SK-N-SH (cell line): ENCODE results near the gene TOM1L2. TPM values are rescaled to one million over a fixed set of nuclear protein-coding genes. Genes with fewer than 3 reads are reported as not detected.

ENCODE experiments used
- CTCF ChIA-PET: fragments of 300-600, 350-600 bp; formaldehyde crosslinking; extraction: SDS; loops from one replicate; lab custom pipeline; 2021; lab: Yijun Ruan, JAX
- POLR2A ChIA-PET: fragments of 350-600 bp; sonication (Branson Sonifier 250); formaldehyde crosslinking; extraction: SDS; loops from one replicate; lab custom pipeline; 2020; ENCODE audit warnings: antibody characterized with exemption, inconsistent platforms; lab: Yijun Ruan, JAX
- DNase-seq: peaks from one replicate; pipeline ENCODE4 v3.0.0; 2012
- H2AFZ ChIP-seq: fragments of 200-600 bp; sonication (generic); 2 replicates; pipeline ENCODE4 v1.8.1; 2016; ENCODE audit warnings: antibody characterized with exemption, mild to moderate bottlenecking, low read depth
- H3F3A ChIP-seq: fragments of 200-600 bp; sonication (generic); replicated peaks from 2 replicates; pipeline ENCODE3; 2016; ENCODE audit warnings: antibody characterized with exemption, mild to moderate bottlenecking; ENCODE audit not compliant: insufficient read depth
- H3K27ac ChIP-seq, 2 experiments: fragments of 200-500 bp in 1 of 2; fragments of 200-600 bp in 1 of 2; sonication (Bioruptor generic) in 1 of 2; sonication (generic), shearing (Covaris generic) in 1 of 2; 2 replicates each; pipeline versions ENCODE4 v1.5.1 to v1.6.1; 2014 to 2016; ENCODE audit warnings: low read depth in 2 of 2, inconsistent platforms in 1 of 2, low read length in 1 of 2, mild to moderate bottlenecking in 1 of 2, mixed read lengths in 1 of 2
- H3K27me3 ChIP-seq: fragments of 200-600 bp; sonication (generic), shearing (Covaris generic); 2 replicates; pipeline ENCODE4 v1.6.1; 2016; ENCODE audit warnings: mixed run types; ENCODE audit not compliant: insufficient read depth
- H3K36me3 ChIP-seq, 2 experiments: fragments of 200-500 bp in 1 of 2; fragments of 200-600 bp in 1 of 2; sonication (Bioruptor generic) in 1 of 2; sonication (generic) in 1 of 2; replicated peaks in 1 of 2; 2 replicates each; pipeline versions ENCODE3 to v1.5.1; 2014 to 2016; ENCODE audit warnings: low read length in 1 of 2, mild to moderate bottlenecking in 1 of 2; ENCODE audit not compliant: insufficient read depth in 2 of 2, control insufficient read depth in 1 of 2
- H3K4me1 ChIP-seq, 2 experiments: fragments of 200-500 bp in 1 of 2; fragments of 200-600 bp in 1 of 2; sonication (Bioruptor generic) in 1 of 2; sonication (generic), shearing (Covaris generic) in 1 of 2; 2 replicates each; pipeline versions ENCODE4 v1.5.1 to v1.6.1; 2014 to 2016; ENCODE audit warnings: low read depth in 1 of 2, low read length in 1 of 2, mixed run types in 1 of 2; ENCODE audit not compliant: insufficient read depth in 2 of 2, control insufficient read depth in 1 of 2
- H3K4me2 ChIP-seq: fragments of 200-600 bp; sonication (generic), shearing (Covaris generic); 2 replicates; pipeline ENCODE4 v1.6.1; 2017; ENCODE audit warnings: mixed run types
- H3K4me3 ChIP-seq, 2 experiments: fragments of 200-500 bp in 1 of 2; fragments of 200-600 bp in 1 of 2; sonication (Bioruptor generic) in 1 of 2; sonication (generic), shearing (Covaris generic) in 1 of 2; 2 replicates each; pipeline versions ENCODE4 v1.5.1 to v1.8.1; 2014 to 2016; ENCODE audit warnings: low read depth in 2 of 2, inconsistent platforms in 1 of 2, low read length in 1 of 2, mild to moderate bottlenecking in 1 of 2, mixed read lengths in 1 of 2, moderate library complexity in 1 of 2
- H3K79me2 ChIP-seq: fragments of 200-600 bp; sonication (generic); 2 replicates; pipeline ENCODE4 v1.8.1; 2017; ENCODE audit warnings: mild to moderate bottlenecking; ENCODE audit not compliant: insufficient read depth
- H3K9ac ChIP-seq: fragments of 200-600 bp; sonication (generic); 2 replicates; pipeline ENCODE4 v1.6.1; 2017; ENCODE audit warnings: mixed run types
- H3K9me2 ChIP-seq: fragments of 200-600 bp; sonication (generic); 2 replicates; pipeline ENCODE4 v1.6.1; 2017; ENCODE audit warnings: mixed run types
- H3K9me3 ChIP-seq: fragments of 200-600 bp; sonication (generic); 2 replicates; pipeline ENCODE4 v1.6.1; 2017; ENCODE audit warnings: mixed run types, mild to moderate bottlenecking, moderate library complexity
- H4K20me1 ChIP-seq: fragments of 200-600 bp; sonication (generic); 2 replicates; pipeline ENCODE4 v1.6.1; 2017; ENCODE audit warnings: mild to moderate bottlenecking, mixed run types; ENCODE audit not compliant: insufficient read depth
- CTCF ChIP-seq: fragments of 200-600 bp; sonication (generic); IDR thresholded peaks from 2 replicates; pipeline ENCODE4 v1.6.1; 2017; ENCODE audit warnings: antibody characterized with exemption, mild to moderate bottlenecking, moderate library complexity
- ELF1 ChIP-seq: IDR thresholded peaks from 2 replicates; pipeline ENCODE4 v1.4.0; 2012
- FOSL2 ChIP-seq: IDR thresholded peaks from 2 replicates; pipeline ENCODE4 v1.4.0; 2012; ENCODE audit warnings: low read depth, mild to moderate bottlenecking, moderate library complexity, borderline replicate concordance
- FOXJ3 ChIP-seq: sonication (generic); formaldehyde crosslinking; IDR thresholded peaks from 2 replicates; pipeline ENCODE4 v1.5.1; 2020; ENCODE audit warnings: mild to moderate bottlenecking, missing genetic modification reagents
- FOXM1 ChIP-seq: IDR thresholded peaks from 2 replicates; pipeline ENCODE4 v1.4.0; 2012; ENCODE audit warnings: low read depth, mild to moderate bottlenecking
- IRF3 ChIP-seq: fragments of 150-350 bp; IDR thresholded peaks from 2 replicates; pipeline ENCODE4 v1.6.1; 2016; ENCODE audit warnings: mild to moderate bottlenecking, low read depth, low read length
- JUND ChIP-seq: IDR thresholded peaks from 2 replicates; pipeline ENCODE4 v1.4.0; 2012
- MXI1 ChIP-seq: IDR thresholded peaks from 2 replicates; pipeline ENCODE4 v1.6.1; 2012; ENCODE audit warnings: mild to moderate bottlenecking, low read depth, low read length, improper control_type of control experiment
- NFIC ChIP-seq: IDR thresholded peaks from 2 replicates; pipeline ENCODE4 v1.4.0; 2012; ENCODE audit warnings: borderline replicate concordance
- POLR2AphosphoS5 ChIP-seq: IDR thresholded peaks from 2 replicates; pipeline ENCODE4 v1.6.1; 2012; ENCODE audit warnings: low read depth, low read length
- RAD21 ChIP-seq: IDR thresholded peaks from 2 replicates; pipeline ENCODE4 v1.6.1; 2012; ENCODE audit warnings: mild to moderate bottlenecking, low read length
- RCOR1 ChIP-seq: fragments of 150-350 bp; IDR thresholded peaks from 2 replicates; pipeline ENCODE4 v1.6.1; 2017; ENCODE audit warnings: antibody characterized with exemption, low read length
- RXRA ChIP-seq: IDR thresholded peaks from 2 replicates; pipeline ENCODE4 v1.4.0; 2012; ENCODE audit warnings: low read depth, mild to moderate bottlenecking, borderline replicate concordance
- SIN3A ChIP-seq: IDR thresholded peaks from 2 replicates; pipeline ENCODE4 v1.6.1; 2012; ENCODE audit warnings: low read depth, mild to moderate bottlenecking, low read length, moderate library complexity, borderline replicate concordance
- TAF1 ChIP-seq: IDR thresholded peaks from 2 replicates; pipeline ENCODE4 v1.6.1; 2012; ENCODE audit warnings: low read depth, mild to moderate bottlenecking, low read length, moderate library complexity, borderline replicate concordance
- TEAD4 ChIP-seq: IDR thresholded peaks from 2 replicates; pipeline ENCODE4 v1.4.0; 2012; ENCODE audit warnings: mild to moderate bottlenecking, borderline replicate concordance; ENCODE audit not compliant: insufficient read depth
- YY1 ChIP-seq: IDR thresholded peaks from 2 replicates; pipeline ENCODE4 v1.4.0; 2012; ENCODE audit warnings: low read depth, mild to moderate bottlenecking
- WGBS: methylation state at CpG from one replicate; pipeline ENCODE4 v1.1.6; 2017; ENCODE audit warnings: low lambda C conversion rate; 5-methylcytosine and 5-hydroxymethylcytosine counted together
- polyA plus RNA-seq, 3 experiments: library from polyadenylated mRNA; depleted of rRNA; stranded (reverse); fragments of >200 nt; gene quantifications; 2 replicates each; pipeline ENCODE4 v1.2.3, GENCODE V29; 2012
- TF ChIP-seq, protein P1 (sequence below): IDR thresholded peaks from 2 replicates; pipeline ENCODE4 v1.4.0; 2012; ENCODE audit warnings: low read depth
- TF ChIP-seq, protein P2 (sequence below): IDR thresholded peaks from 2 replicates; pipeline ENCODE4 v1.6.1; 2012; ENCODE audit warnings: mild to moderate bottlenecking, low read depth, low read length, moderate library complexity

Gene TOM1L2
- polyA plus RNA-seq, 1 of the 3 experiments (the other 2 are of a cell fraction) = 85.4 TPM

GRCh38 chr17:17993366-17993765 is 21.2 kb upstream of the TOM1L2 start:
- Histone ChIP-seq H3K4me3 (no peak overlapping the region), H3K36me3 (no peaks in the 10 kb centered on the region), H3K27ac (no peak overlapping the region), H3K27me3 (no peaks in the 10 kb centered on the region), H2AFZ (no peak overlapping the region), H3K79me2 (no peaks in the 10 kb centered on the region), H3K4me2 (no peak overlapping the region), H3K4me1 (peaks cover 4 to 18% of the 10 kb centered on the region in 2 experiments; a peak in 2 of 4 replicates), H3K9me3 (no peaks in the 10 kb centered on the region), H3K9me2 (no peaks in the 10 kb centered on the region), H3F3A (peaks cover 13% of the 10 kb centered on the region), H3K9ac (no peak overlapping the region), H4K20me1 (no peaks in the 10 kb centered on the region)
- TF ChIP-seq JUND = no peak
- no peak for TF ChIP-seq TEAD4
- TF ChIP-seq TAF1 = no peak
- TF ChIP-seq SIN3A = no peak
- TF ChIP-seq FOSL2 = no peak
- TF ChIP-seq NFIC = no peak; the same call in none of the 2 replicates
- TF ChIP-seq MXI1 = no peak
- no peak for TF ChIP-seq ELF1
- TF ChIP-seq FOXJ3 = no peak
- no peak for TF ChIP-seq RXRA
- TF ChIP-seq CTCF = no peak
- no peak for TF ChIP-seq RAD21
- TF ChIP-seq POLR2AphosphoS5 = no peak
- no peak for TF ChIP-seq RCOR1
- TF ChIP-seq, protein P1, sequence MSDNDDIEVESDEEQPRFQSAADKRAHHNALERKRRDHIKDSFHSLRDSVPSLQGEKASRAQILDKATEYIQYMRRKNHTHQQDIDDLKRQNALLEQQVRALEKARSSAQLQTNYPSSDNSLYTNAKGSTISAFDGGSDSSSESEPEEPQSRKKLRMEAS = no peak
- no peak for TF ChIP-seq IRF3
- no peak for TF ChIP-seq FOXM1
- TF ChIP-seq, protein P2, sequence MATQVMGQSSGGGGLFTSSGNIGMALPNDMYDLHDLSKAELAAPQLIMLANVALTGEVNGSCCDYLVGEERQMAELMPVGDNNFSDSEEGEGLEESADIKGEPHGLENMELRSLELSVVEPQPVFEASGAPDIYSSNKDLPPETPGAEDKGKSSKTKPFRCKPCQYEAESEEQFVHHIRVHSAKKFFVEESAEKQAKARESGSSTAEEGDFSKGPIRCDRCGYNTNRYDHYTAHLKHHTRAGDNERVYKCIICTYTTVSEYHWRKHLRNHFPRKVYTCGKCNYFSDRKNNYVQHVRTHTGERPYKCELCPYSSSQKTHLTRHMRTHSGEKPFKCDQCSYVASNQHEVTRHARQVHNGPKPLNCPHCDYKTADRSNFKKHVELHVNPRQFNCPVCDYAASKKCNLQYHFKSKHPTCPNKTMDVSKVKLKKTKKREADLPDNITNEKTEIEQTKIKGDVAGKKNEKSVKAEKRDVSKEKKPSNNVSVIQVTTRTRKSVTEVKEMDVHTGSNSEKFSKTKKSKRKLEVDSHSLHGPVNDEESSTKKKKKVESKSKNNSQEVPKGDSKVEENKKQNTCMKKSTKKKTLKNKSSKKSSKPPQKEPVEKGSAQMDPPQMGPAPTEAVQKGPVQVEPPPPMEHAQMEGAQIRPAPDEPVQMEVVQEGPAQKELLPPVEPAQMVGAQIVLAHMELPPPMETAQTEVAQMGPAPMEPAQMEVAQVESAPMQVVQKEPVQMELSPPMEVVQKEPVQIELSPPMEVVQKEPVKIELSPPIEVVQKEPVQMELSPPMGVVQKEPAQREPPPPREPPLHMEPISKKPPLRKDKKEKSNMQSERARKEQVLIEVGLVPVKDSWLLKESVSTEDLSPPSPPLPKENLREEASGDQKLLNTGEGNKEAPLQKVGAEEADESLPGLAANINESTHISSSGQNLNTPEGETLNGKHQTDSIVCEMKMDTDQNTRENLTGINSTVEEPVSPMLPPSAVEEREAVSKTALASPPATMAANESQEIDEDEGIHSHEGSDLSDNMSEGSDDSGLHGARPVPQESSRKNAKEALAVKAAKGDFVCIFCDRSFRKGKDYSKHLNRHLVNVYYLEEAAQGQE = no peak
- TF ChIP-seq YY1 = no peak
- no peak for DNase-seq
- 100% methylated on average over 2 of the region's 2 CpGs for WGBS
- CTCF ChIA-PET = interaction anchor here (1.4 to 3.0 kb wide), 3 partner anchors 35 to 103 kb away, joined by 4 to 34 read pairs (median 5); no protein-coding TSS in a partner anchor
- POLR2A ChIA-PET = interaction anchor here (0.6 kb wide), 1 partner anchor 157 kb away, joined by 3 read pairs; the partner anchor contains the start of gene SREBF1
